ENCODE results near the gene RIMBP3C. TPM values are rescaled to one million over a fixed set of nuclear protein-coding genes. Genes with fewer than 3 reads are reported as not detected.
"Not testable (repeated sequence)": the region's sequence is repeated elsewhere in the genome, so short reads cannot be mapped to it uniquely, and the experiment has no call there.

The RIMBP3C gene
- total RNA-seq, 1 experiment from 2014 or later, result 0.17 TPM

DNA sequence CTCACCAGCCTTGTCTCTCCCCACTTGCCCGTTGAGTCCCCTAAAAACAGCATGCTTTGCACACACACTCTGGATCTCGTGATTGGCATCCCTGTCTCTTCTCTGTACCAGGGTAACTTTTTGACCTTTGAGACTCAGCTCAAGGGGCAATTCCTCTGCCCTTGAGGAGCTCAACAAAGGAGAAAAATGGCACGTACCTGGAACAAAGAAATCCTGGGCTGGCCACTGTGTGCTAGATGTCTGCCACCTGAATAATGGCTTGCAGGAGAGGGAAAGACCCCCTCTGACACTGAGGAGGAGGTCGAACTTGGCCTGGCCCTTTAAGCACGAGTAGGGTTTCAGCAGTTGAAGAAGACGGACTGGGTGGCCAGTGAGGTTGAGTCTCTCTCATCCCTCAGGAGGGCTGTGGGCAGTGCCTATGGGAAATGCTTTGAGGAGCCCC is 22.1 kb upstream of the RIMBP3C start:
- no peak for DNase-seq (ENCODE audit: low read depth)

DNA sequence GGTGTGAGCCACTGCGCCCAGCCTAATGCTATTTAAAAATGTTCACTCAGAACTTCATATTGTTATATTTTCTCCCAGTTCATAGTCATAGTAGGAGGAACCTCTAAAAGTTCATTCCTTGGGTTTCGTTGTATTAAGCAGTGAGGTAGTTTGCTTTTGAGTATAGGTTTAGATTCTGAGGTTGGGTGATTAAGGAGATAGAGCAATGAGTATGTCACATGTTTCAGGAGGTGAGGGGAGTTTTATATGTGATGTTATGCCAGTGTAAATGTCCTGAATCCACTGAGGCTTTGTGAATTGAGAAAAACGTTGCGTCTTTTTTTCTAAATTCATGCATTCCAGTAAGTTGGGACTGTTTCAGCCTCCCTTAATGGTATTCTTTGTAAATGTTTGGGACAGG is 20.4 kb upstream of the RIMBP3C start:
- DNase-seq (ENCODE audit: low read depth), result no peak

GRCh38 chr22:21570398-21570797 is 19.1 kb upstream of the RIMBP3C start:
- DNase-seq (ENCODE audit: low read depth), result no peak

- no peak for DNase-seq (ENCODE audit: low read depth)
Observed at GRCh38 chr22:21569459-21570170, 18.4 kb upstream of the RIMBP3C start.

DNA sequence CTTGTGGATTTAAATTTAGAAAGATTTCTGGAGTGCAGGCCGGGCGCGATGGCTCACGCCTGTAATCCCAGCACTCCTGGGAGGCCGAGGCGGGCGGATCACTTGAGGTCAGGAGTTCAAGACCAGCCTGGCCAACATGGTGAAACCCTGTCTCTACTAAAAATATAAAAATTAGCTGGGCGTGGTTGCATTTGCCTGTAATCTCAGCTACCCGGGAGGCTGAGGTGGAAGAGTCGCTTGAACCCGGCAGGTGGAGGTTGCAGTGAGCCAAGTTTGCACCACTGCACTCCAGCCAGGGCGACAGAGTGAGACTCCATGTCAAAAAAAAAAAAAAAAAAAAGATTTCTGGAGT is 17.8 kb upstream of the RIMBP3C start:
- not testable (repeated sequence) for DNase-seq (ENCODE audit: low read depth)

- DNase-seq (ENCODE audit: low read depth), result peak; percentile 19
Observed at GRCh38 chr22:21568347-21569075, 17.2 kb upstream of the RIMBP3C start.

GRCh38 chr22:21567456-21568346 is 16.4 kb upstream of the RIMBP3C start, which contains the start of gene UBE2L3:
UBE2L3 (plus strand) TSS chr22:21567714; CDS start chr22:21567745, 31 bp downstream.
- peak; percentile 69 for DNase-seq (ENCODE audit: low read depth)

DNA sequence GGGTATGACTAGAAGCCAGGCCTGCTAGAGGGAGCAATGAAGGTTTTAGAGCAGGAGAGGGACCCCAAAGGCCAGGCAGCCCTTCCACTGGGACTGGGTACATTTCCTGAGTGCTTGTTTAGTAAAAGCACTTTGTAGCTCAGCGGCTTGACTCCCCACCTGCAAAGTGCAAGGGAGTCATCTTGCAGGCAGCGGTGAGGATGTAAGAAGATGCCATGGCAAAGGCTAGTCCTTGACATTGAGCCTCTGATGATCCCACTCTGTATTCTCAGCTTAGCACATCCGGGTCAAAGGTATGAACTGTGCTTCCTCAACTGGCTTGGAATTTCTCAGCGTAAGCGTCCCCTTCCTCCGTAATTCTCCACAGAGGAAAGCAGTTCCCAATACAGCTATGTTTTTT is 13.2 kb upstream of the RIMBP3C start:
- no peak for DNase-seq (ENCODE audit: low read depth)

GRCh38 chr22:21563912-21564311 is 12.7 kb upstream of the RIMBP3C start:
- DNase-seq (ENCODE audit: low read depth), result no peak

- DNase-seq (ENCODE audit: low read depth), result not testable (repeated sequence)
Observed at GRCh38 chr22:21560657-21561056, 9.4 kb upstream of the RIMBP3C start.

- not testable (repeated sequence) for DNase-seq (ENCODE audit: low read depth)
Observed at GRCh38 chr22:21559345-21560125, 8.3 kb upstream of the RIMBP3C start.

GRCh38 chr22:21550678-21551047 is 598 bp downstream of the RIMBP3C start:
- DNase-seq (ENCODE audit: low read depth), result not testable (repeated sequence)

- DNase-seq (ENCODE audit: low read depth), result not testable (repeated sequence)
Observed at GRCh38 chr22:21550008-21550677, 1.1 kb downstream of the RIMBP3C start.

GRCh38 chr22:21549558-21549957 is 1.7 kb downstream of the RIMBP3C start:
- not testable (repeated sequence) for DNase-seq (ENCODE audit: low read depth)

DNA sequence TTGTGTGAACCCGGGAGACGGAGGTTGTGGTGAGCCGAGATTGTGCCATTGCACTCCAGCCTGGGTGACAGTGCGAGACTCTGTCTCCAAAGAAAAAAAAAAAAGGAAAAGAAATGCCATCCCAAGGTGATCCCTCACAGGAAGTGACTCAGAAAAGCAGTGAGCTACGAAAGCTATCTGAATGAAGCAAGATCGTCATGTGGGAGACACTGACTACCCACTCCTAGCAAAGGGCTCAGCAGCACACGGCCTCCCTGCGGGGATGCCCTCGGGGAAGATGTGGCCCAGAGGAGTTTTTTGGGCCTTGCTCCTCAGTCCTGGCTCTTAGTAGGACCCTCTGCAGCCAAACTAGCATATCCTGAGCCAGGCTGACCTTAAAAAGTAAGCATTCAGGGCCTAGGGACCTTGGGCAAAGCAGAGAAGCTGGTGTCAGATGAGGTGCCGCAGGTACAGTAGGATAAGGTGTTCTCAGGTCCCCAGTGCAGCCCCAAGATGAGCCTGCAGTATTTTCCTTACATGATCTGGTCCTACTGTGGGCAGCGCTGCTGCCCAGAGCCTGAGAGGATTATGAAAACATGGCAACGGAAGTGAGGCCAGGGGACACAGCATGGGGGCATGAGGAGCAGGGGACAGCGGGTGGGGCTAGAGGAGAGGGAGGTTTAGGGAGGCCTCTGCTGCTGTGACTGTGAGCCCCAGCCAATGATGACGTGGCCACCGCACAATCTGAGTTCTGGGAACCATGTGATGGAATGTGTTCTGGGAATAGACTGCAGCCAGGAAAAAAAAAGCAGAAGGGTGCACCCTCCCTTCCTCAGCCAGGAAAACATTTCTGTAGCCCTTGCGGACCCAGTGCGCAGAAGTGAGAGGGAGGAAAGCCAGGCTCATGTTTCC is 6.6 kb downstream of the RIMBP3C start:
- not testable (repeated sequence) for DNase-seq (ENCODE audit: low read depth)

GRCh38 chr22:21539862-21540261 is 11.4 kb downstream of the RIMBP3C start:
- DNase-seq (ENCODE audit: low read depth), result not testable (repeated sequence)

GRCh38 chr22:21532863-21533648 is 18.2 kb downstream of the RIMBP3C start:
- DNase-seq (ENCODE audit: low read depth), result not testable (repeated sequence)

DNA sequence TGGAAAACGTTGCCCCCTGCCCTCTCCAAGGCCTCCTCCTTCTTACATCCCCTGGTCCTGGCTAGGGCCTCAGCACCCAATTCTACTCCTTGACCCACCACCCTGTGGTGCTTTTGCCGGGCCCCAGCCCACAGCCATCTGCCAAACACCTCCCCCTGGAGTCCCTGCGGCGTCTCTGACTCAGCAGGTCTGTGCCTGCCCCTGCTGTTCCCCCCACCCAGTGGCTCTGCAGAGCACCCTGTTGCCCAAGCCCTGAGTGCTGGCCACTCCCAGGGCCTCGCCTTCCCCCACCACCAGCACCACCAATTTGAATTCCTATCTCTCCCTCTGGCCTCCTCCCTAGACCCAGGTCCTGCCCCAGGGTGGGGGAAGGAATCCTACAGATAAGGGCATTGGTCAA is 19.7 kb downstream of the RIMBP3C start:
- DNase-seq (ENCODE audit: low read depth), result not testable (repeated sequence)

Data from M059J (cell line).